Measurements from ENCODE around the gene FIGN. TPM values are rescaled to one million over a fixed set of nuclear protein-coding genes. Genes with fewer than 3 reads are reported as not detected.

FIGN gene
- total and polyA plus RNA-seq, 2 of the 13 experiments (the other 11 are each of a cell fraction or from before 2014, with no cell fraction given) = 6.6 to 6.7 TPM

DNA sequence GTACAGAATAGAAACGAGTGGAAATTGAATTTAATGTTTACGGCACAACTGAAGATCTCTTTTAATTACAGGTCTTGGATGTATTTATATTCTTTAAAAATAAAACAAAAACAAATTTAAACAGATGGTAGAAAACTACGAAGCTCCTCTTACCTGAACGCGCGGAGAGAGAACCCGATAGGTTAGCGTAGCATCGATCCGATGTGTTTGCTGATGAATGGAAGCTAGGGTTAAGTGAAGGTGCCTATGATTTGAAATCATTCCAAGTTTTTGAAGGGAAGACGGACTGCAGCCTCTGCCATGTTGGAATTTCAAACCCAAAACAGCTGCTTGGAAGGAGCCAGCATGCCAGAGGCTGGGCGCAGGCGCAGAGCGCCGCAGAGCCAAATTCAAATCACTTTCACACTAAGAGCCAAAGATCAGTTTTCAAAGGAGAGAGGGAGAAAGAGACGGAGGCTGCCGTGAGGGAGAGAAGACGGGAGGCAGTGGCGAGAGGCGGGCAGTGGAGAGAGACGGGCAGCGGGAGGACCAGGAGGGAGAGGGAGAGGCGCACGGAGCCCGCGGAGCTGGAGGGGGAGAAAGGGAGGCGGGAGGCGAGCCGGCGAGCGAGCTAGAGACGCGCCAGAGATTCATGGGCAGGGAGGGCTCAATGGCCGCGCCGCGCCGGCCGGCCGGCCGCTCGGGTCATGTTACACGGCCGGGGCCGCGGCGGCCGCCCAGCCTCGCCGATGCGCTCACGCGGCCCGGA, at the start of gene FIGN (continued):
- TF ChIP-seq, protein P1, sequence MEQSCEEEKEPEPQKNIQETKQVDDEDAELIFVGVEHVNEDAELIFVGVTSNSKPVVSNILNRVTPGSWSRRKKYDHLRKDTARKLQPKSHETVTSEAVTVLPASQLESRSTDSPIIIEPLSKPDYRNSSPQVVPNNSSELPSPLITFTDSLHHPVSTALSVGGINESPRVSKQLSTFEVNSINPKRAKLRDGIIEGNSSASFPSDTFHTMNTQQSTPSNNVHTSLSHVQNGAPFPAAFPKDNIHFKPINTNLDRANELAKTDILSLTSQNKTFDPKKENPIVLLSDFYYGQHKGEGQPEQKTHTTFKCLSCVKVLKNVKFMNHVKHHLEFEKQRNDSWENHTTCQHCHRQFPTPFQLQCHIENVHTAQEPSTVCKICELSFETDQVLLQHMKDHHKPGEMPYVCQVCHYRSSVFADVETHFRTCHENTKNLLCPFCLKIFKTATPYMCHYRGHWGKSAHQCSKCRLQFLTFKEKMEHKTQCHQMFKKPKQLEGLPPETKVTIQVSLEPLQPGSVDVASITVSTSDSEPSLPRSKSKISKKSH (CRISPR knock-in tag; IDR thresholded peaks at IDR 0.05; ENCODE audit: borderline replicate concordance) = no peak
- TF ChIP-seq, protein P2, sequence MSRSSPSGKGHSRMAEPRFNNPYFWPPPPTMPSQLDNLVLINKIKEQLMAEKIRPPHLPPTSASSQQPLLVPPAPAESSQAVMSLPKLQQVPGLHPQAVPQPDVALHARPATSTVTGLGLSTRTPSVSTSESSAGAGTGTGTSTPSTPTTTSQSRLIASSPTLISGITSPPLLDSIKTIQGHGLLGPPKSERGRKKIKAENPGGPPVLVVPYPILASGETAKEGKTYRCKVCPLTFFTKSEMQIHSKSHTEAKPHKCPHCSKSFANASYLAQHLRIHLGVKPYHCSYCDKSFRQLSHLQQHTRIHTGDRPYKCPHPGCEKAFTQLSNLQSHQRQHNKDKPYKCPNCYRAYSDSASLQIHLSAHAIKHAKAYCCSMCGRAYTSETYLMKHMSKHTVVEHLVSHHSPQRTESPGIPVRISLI (CRISPR knock-in tag; IDR thresholded peaks at IDR 0.05; ENCODE audit: borderline replicate concordance) = no peak
- TF ChIP-seq ZHX2 (IDR thresholded peaks at IDR 0.05; ENCODE audit: low read depth) (no peak), ZHX2 (CRISPR knock-in tag; IDR thresholded peaks at IDR 0.05; ENCODE audit: borderline replicate concordance) (0 out of 2 replicates have a peak, but pooled peaks have one; percentile 57), PCBP2 (optimal IDR thresholded peaks at IDR 0.05; ENCODE audit: low read depth, low read length, poor library complexity, severe bottlenecking) (no peak), ZNF282 (IDR thresholded peaks at IDR 0.05; ENCODE audit: partially characterized antibody) (no peak), RAD51 (IDR thresholded peaks at IDR 0.05; ENCODE audit: borderline replicate concordance) (no peak), ZKSCAN1 (IDR thresholded peaks at IDR 0.05; ENCODE audit: low read length) (no peak), ZFY (CRISPR knock-in tag; IDR thresholded peaks at IDR 0.05) (peak; percentile 84; the same call in 1 of the 2 replicates), ZNF274 (CRISPR knock-in tag; IDR thresholded peaks at IDR 0.05) (peak; percentile 76), GLI4 (CRISPR knock-in tag; IDR thresholded peaks at IDR 0.05; ENCODE audit: borderline replicate concordance) (no peak), SRY (CRISPR knock-in tag; IDR thresholded peaks at IDR 0.05) (no peak), HDAC2 (CRISPR knock-in tag; IDR thresholded peaks at IDR 0.05) (no peak; the same call in none of the 2 replicates), RAD21 (CRISPR knock-in tag; IDR thresholded peaks at IDR 0.05) (no peak), NFYB (CRISPR knock-in tag; IDR thresholded peaks at IDR 0.05) (no peak), ZNF383 (CRISPR knock-in tag; IDR thresholded peaks at IDR 0.05; ENCODE audit: borderline replicate concordance) (no peak), PHF20 (CRISPR knock-in tag; IDR thresholded peaks at IDR 0.05) (no peak), MLX (CRISPR knock-in tag; IDR thresholded peaks at IDR 0.05) (no peak), ZNF205 (CRISPR knock-in tag; IDR thresholded peaks at IDR 0.05) (0 out of 2 replicates have a peak, but pooled peaks have one; percentile 11)
- TF ChIP-seq, protein P3, sequence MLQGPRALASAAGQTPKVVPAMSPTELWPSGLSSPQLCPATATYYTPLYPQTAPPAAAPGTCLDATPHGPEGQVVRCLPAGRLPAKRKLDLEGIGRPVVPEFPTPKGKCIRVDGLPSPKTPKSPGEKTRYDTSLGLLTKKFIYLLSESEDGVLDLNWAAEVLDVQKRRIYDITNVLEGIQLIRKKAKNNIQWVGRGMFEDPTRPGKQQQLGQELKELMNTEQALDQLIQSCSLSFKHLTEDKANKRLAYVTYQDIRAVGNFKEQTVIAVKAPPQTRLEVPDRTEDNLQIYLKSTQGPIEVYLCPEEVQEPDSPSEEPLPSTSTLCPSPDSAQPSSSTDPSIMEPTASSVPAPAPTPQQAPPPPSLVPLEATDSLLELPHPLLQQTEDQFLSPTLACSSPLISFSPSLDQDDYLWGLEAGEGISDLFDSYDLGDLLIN (CRISPR knock-in tag; IDR thresholded peaks at IDR 0.05; ENCODE audit: borderline replicate concordance) = 0 out of 2 replicates have a peak, but pooled peaks have one; percentile 14

Data from HepG2 (cell line).